ENCODE measurements around the gene CD82. TPM values are rescaled to one million over a fixed set of nuclear protein-coding genes. Genes with fewer than 3 reads are reported as not detected.

CD82 gene, protein sequence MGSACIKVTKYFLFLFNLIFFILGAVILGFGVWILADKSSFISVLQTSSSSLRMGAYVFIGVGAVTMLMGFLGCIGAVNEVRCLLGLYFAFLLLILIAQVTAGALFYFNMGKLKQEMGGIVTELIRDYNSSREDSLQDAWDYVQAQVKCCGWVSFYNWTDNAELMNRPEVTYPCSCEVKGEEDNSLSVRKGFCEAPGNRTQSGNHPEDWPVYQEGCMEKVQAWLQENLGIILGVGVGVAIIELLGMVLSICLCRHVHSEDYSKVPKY
- total RNA-seq (10 to 100 TPM; 25.8 to 66.7 (median 35.2) TPM), polyA plus RNA-seq (10 to 100 TPM; 18.5 to 70.4 TPM)
- long read RNA-seq, donor 1, transcript CD82-201 (10 exons, 2,289 nt): major isoform, 41 of 49 reads
- long read RNA-seq, donor 1, partial matches to known transcripts: 4 of 49 reads
- long read RNA-seq, donor 1, other reads (novel, unspliced or antisense): 4 of 49 reads
- long read RNA-seq, donor 2, transcript CD82-201 (10 exons, 2,289 nt): major isoform, 66 of 73 reads
- long read RNA-seq, donor 2, partial matches to known transcripts: 2 of 73 reads
- long read RNA-seq, donor 2, other reads (novel, unspliced or antisense): 5 of 73 reads
- long read RNA-seq, donor 3, transcript CD82-201 (10 exons, 2,289 nt): major isoform, 43 of 49 reads
- long read RNA-seq, donor 3, partial matches to known transcripts: 4 of 49 reads
- long read RNA-seq, donor 3, other reads (novel, unspliced or antisense): 2 of 49 reads

DNA sequence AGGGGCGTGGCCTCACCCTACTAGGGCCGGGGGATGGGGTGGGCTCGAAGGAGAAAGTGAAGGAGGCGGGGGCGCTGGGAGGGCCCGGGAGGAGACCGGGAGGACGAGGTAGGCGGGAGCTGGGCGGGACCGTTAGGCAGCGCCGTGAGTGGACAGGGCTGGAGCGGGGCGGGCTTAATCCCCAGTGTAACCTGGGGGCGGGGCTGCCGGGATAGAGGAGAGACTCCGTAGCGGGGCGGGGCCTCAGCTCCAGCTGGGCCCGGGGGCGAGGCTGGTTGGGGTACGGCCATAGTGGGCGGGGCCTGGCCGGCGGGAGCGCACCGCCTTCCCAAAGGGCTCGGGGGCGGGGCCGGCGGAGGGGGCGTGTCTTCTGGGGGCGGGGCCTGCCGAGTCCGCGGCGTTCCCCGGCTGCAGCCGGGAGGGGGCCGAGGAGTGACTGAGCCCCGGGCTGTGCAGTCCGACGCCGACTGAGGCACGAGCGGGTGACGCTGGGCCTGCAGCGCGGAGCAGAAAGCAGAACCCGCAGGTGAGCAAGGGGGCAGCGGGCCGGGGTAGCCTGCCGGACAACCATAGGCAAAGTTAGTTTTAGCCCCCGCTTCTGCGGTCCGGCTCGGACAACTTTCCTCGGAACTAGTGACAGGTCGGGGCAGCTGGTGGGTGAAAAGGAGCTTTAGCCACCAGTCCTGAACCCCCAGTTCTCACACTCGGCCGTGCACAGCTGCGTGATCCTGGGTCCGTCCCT is at the start of gene CD82:
CD82 (plus strand) TSS at position 453 of the 742 bp plus-strand sequence. CDS start 29,000 bp downstream, outside the sequence.
- H3K36me3 ChIP-seq: no peaks in the 10 kb centered on the region
- intact Hi-C loops (cut with DNase I): loop anchor here in 6 of 10 donors (5.0 to 10.0 kb wide), 4 partner anchors 37 to 539 kb away; partner anchors contain the start of gene TSPAN18 (in 1 of the 6)

DNA sequence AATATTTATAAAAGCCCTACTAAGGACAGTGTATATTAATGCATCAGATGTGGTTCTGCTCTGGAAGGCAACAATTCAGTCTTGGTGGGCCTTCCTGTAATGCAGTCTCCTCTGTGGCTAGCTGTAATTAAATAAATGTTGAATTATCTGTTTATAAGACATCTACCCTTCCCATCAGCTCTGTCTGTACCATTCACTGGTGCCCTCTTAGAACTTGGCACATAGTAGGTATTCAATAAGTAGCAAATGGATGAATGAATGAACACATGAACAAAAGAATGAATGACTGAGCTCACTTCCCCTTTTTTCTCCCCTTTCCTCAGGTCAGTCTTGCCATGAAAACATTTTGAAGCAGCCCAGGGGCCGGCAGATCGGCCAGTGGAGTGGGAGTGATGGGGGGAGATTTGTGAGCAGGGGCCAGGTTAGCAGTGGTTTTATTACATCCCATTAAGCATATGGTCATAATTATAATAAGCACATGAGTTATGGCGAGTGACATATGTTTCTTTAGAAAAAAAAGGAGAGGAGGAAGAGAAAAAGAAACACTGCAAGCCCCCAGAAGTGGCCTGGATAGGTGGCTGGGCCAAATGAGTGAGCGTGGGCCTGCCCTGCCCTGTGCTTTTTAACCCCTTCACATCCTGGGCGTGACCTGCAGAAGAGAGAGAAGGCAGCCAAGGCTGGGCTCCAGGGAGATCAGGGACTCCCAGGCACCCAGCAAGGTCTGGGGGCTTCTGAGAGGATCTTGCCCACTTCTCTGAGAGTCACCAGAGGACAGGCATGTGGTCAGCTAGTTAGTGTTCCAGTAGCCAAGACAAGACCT is 48.6 kb upstream of the CD82 start:
- Histone ChIP-seq H3K4me1 (peaks cover 0 to 30% (median 9%) of the 10 kb centered on the region in 9 donors), H3K27me3 (peaks cover 0 to 3% (median 0%) of the 10 kb centered on the region in 7 donors), H3K4me3 (no peak overlapping the region), H3K36me3 (no peaks in the 10 kb centered on the region), H3K27ac (no peak overlapping the region), H3K9me3 (no peaks in the 10 kb centered on the region)
- intact Hi-C loops (cut with DNase I): no loop called here
- ATAC-seq (no peak), DNase-seq (no peak)
- TF ChIP-seq, protein P1, sequence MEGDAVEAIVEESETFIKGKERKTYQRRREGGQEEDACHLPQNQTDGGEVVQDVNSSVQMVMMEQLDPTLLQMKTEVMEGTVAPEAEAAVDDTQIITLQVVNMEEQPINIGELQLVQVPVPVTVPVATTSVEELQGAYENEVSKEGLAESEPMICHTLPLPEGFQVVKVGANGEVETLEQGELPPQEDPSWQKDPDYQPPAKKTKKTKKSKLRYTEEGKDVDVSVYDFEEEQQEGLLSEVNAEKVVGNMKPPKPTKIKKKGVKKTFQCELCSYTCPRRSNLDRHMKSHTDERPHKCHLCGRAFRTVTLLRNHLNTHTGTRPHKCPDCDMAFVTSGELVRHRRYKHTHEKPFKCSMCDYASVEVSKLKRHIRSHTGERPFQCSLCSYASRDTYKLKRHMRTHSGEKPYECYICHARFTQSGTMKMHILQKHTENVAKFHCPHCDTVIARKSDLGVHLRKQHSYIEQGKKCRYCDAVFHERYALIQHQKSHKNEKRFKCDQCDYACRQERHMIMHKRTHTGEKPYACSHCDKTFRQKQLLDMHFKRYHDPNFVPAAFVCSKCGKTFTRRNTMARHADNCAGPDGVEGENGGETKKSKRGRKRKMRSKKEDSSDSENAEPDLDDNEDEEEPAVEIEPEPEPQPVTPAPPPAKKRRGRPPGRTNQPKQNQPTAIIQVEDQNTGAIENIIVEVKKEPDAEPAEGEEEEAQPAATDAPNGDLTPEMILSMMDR (IDR thresholded peaks at IDR 0.05): no peak
- 83 to 87% methylated on average over 5 of the region's 5 CpGs for WGBS, 2 donors

More for the DNA sequence above, at the start of gene CD82:
- 2% methylated on average over 57 to 64 of the region's 64 CpGs for WGBS, 2 donors
- H3K27me3 ChIP-seq: no peaks in the 10 kb centered on the region
- DNase-seq (peak; percentile 100), ATAC-seq (peak; percentile 95 to 98 (median 96))
- no peaks in the 10 kb centered on the region for H3K9me3 ChIP-seq
- peak within 1 kb of the TSS; percentile 48 to 80 (median 64) for H3K4me3 ChIP-seq
- peaks cover 15 to 70% (median 53%) of the 10 kb centered on the region in 9 donors for H3K4me1 ChIP-seq
- H3K27ac ChIP-seq: peak within 1 kb of the TSS; percentile 91 to 99 (median 96)
- TF ChIP-seq, protein P1 (IDR thresholded peaks at IDR 0.05): peak; percentile 7 to 58 (median 41)

DNA sequence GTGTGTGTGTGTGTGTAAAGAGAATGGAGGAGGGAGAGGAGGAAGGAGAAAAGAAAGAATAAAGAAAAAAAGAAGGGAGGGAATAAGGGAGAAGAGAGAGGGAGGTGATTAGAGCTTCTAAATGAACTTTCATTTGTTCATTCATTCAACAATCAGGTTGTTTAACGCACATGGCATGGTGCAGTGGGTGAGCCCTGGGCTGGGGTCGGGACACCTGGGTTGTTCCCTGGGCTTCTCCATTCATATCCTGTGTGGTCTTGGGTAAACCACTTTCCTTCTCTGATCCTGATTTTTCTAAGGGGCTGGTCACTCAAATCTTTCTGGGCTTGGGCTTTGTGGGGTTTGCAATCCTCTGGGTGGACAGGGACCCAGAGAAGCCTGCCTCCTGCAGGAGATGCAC is 47.9 kb upstream of the CD82 start:
- Histone ChIP-seq H3K4me1 (peaks cover 0 to 30% (median 9%) of the 10 kb centered on the region in 9 donors), H3K27ac (no peak overlapping the region), H3K9me3 (no peaks in the 10 kb centered on the region), H3K36me3 (no peaks in the 10 kb centered on the region), H3K27me3 (peaks cover 0 to 3% (median 0%) of the 10 kb centered on the region in 7 donors), H3K4me3 (no peak overlapping the region)
- intact Hi-C loops (cut with DNase I): no loop called here
- ATAC-seq (no peak), DNase-seq (no peak)
- TF ChIP-seq, protein P1 (IDR thresholded peaks at IDR 0.05): no peak
- WGBS, 2 donors: 89 to 96% methylated on average over 2 of the region's 2 CpGs

Data from heart right ventricle (tissue), 16 donors.